ENCODE results near the gene CREB3L2. TPM values are rescaled to one million over a fixed set of nuclear protein-coding genes. Genes with fewer than 3 reads are reported as not detected.
A peak's percentile ranks its signal among the peaks of the same experiment; 100 is the strongest.

Gene CREB3L2
- total RNA-seq, 1 donor = 28.6 TPM

- no peak overlapping the region for H2AFZ ChIP-seq (ENCODE audit: low read length)
- no peaks in the 10 kb centered on the region for H3K27me3 ChIP-seq (ENCODE audit: insufficient read depth, low read length)
- H3K79me2 ChIP-seq (ENCODE audit: insufficient read depth, low read length) = peaks cover 100% of the 10 kb centered on the region
- H3K36me3 ChIP-seq (ENCODE audit: insufficient read depth, low read length) = peaks cover 46% of the 10 kb centered on the region
- H4K20me1 ChIP-seq (ENCODE audit: insufficient read depth, low read length) = peaks cover 20% of the 10 kb centered on the region
- no peak for DNase-seq (ENCODE audit: insufficient read length, low spot score, missing footprints)
- H3K4me1 ChIP-seq (ENCODE audit: insufficient read depth, low read length) = peaks cover 44% of the 10 kb centered on the region
- TF ChIP-seq CTCF (IDR thresholded peaks at IDR 0.05; ENCODE audit: extremely low read depth, low read depth, low read length) = no peak
- H3K27ac ChIP-seq (ENCODE audit: low read depth, low read length) = peak overlapping the region; percentile 93
- no peak overlapping the region for H3K4me2 ChIP-seq (ENCODE audit: insufficient read depth, low read length)
- H3K9me3 ChIP-seq (ENCODE audit: low read depth, low read length) = no peaks in the 10 kb centered on the region
- H3K4me3 ChIP-seq (ENCODE audit: insufficient read depth, low read length) = no peak overlapping the region
Observed at GRCh38 chr7:137954614-137955013, 47.3 kb downstream of the CREB3L2 start.

GRCh38 chr7:137953665-137954470 lies 48.0 kb downstream of the CREB3L2 start:
- H2AFZ ChIP-seq (ENCODE audit: low read length) = no peak overlapping the region
- no peak overlapping the region for H3K4me3 ChIP-seq (ENCODE audit: insufficient read depth, low read length)
- no peak for TF ChIP-seq CTCF (IDR thresholded peaks at IDR 0.05; ENCODE audit: extremely low read depth, low read depth, low read length)
- H3K79me2 ChIP-seq (ENCODE audit: insufficient read depth, low read length) = peaks cover 100% of the 10 kb centered on the region
- peaks cover 44% of the 10 kb centered on the region for H3K36me3 ChIP-seq (ENCODE audit: insufficient read depth, low read length)
- H3K9me3 ChIP-seq (ENCODE audit: low read depth, low read length) = no peaks in the 10 kb centered on the region
- peak overlapping the region; percentile 29 for H3K4me2 ChIP-seq (ENCODE audit: insufficient read depth, low read length)
- peak overlapping the region; percentile 93 for H3K27ac ChIP-seq (ENCODE audit: low read depth, low read length)
- H3K27me3 ChIP-seq (ENCODE audit: insufficient read depth, low read length) = no peaks in the 10 kb centered on the region
- H3K4me1 ChIP-seq (ENCODE audit: insufficient read depth, low read length) = peaks cover 41% of the 10 kb centered on the region
- H4K20me1 ChIP-seq (ENCODE audit: insufficient read depth, low read length) = peaks cover 12% of the 10 kb centered on the region
- no peak for DNase-seq (ENCODE audit: insufficient read length, low spot score, missing footprints)

GRCh38 chr7:137953043-137953664 lies 48.7 kb downstream of the CREB3L2 start:
- DNase-seq (ENCODE audit: insufficient read length, low spot score, missing footprints) = no peak

More at GRCh38 chr7:137953043-137953664, 48.7 kb downstream of the CREB3L2 start:
- Histone ChIP-seq H3K4me2 (ENCODE audit: insufficient read depth, low read length) (peak overlapping the region; percentile 29), H3K27me3 (ENCODE audit: insufficient read depth, low read length) (no peaks in the 10 kb centered on the region), H3K4me1 (ENCODE audit: insufficient read depth, low read length) (peaks cover 37% of the 10 kb centered on the region), H3K36me3 (ENCODE audit: insufficient read depth, low read length) (peaks cover 40% of the 10 kb centered on the region), H3K4me3 (ENCODE audit: insufficient read depth, low read length) (no peak overlapping the region), H3K79me2 (ENCODE audit: insufficient read depth, low read length) (peaks cover 100% of the 10 kb centered on the region), H4K20me1 (ENCODE audit: insufficient read depth, low read length) (peaks cover 12% of the 10 kb centered on the region), H3K27ac (ENCODE audit: low read depth, low read length) (peak overlapping the region; percentile 93), H2AFZ (ENCODE audit: low read length) (no peak overlapping the region), H3K9me3 (ENCODE audit: low read depth, low read length) (no peaks in the 10 kb centered on the region)
- no peak for TF ChIP-seq CTCF (IDR thresholded peaks at IDR 0.05; ENCODE audit: extremely low read depth, low read depth, low read length)
